Naive B cell (primary cell): Measurements from ENCODE around the gene CD68. TPM values are rescaled to one million over a fixed set of nuclear protein-coding genes. Genes with fewer than 3 reads are reported as not detected.

ENCODE experiments used
- ATAC-seq, 2 donors: fragments of 150-1000 bp; cut with Tn5 transposase; 2 replicates each; pipeline ENCODE4 v1.10.0; 2021; ENCODE audit warnings: low read depth in 2 of 2, mild to moderate bottlenecking in 2 of 2, moderate library complexity in 2 of 2
- DNase-seq: peaks from one replicate; pipeline ENCODE4 v3.0.0; 2022
- H3K27ac Mint-ChIP-seq, 6 donors: one replicate each; pipeline ENCODE4 v1.8.0; 2020 to 2022; ENCODE audit warnings: mild to moderate bottlenecking in 6 of 6, mixed read lengths in 6 of 6, moderate library complexity in 5 of 6, inconsistent platforms in 2 of 6
- H3K27me3 Mint-ChIP-seq, 3 donors: one replicate each; pipeline ENCODE4 v1.8.0; 2021 to 2022; ENCODE audit warnings: mixed read lengths in 3 of 3, mild to moderate bottlenecking in 1 of 3
- H3K36me3 Mint-ChIP-seq, 2 donors: one replicate each; pipeline ENCODE4 v1.8.0; 2020 to 2022; ENCODE audit warnings: mixed read lengths in 2 of 2, inconsistent platforms in 1 of 2, mild to moderate bottlenecking in 1 of 2
- H3K4me1 Mint-ChIP-seq, 3 donors: one replicate each; pipeline ENCODE4 v1.8.0; 2020 to 2022; ENCODE audit warnings: mixed read lengths in 3 of 3, inconsistent platforms in 1 of 3, mild to moderate bottlenecking in 1 of 3, moderate library complexity in 1 of 3
- H3K4me3 Mint-ChIP-seq, 8 donors: one replicate each; pipeline ENCODE4 v1.8.0; 2020 to 2022; ENCODE audit warnings: mild to moderate bottlenecking in 8 of 8, mixed read lengths in 8 of 8, moderate library complexity in 8 of 8, inconsistent platforms in 2 of 8
- H3K9me3 Mint-ChIP-seq, 7 donors: one replicate each; pipeline ENCODE4 v1.8.0; 2020 to 2022; ENCODE audit warnings: mixed read lengths in 7 of 7, mild to moderate bottlenecking in 5 of 7, inconsistent platforms in 2 of 7, moderate library complexity in 1 of 7
- polyA plus RNA-seq, 6 donors: library from polyadenylated mRNA; unstranded; fragments of 300-500 nt; fragmentation: Illumina TruSeq; gene quantifications; one replicate each; pipeline ENCODE4 v1.2.3, GENCODE V29; 2021; ENCODE audit warnings: low read depth in 6 of 6

Gene CD68
- polyA plus RNA-seq, 6 donors from 2014 or later: 3.3 to 7.4 (median 6.8) TPM

DNA sequence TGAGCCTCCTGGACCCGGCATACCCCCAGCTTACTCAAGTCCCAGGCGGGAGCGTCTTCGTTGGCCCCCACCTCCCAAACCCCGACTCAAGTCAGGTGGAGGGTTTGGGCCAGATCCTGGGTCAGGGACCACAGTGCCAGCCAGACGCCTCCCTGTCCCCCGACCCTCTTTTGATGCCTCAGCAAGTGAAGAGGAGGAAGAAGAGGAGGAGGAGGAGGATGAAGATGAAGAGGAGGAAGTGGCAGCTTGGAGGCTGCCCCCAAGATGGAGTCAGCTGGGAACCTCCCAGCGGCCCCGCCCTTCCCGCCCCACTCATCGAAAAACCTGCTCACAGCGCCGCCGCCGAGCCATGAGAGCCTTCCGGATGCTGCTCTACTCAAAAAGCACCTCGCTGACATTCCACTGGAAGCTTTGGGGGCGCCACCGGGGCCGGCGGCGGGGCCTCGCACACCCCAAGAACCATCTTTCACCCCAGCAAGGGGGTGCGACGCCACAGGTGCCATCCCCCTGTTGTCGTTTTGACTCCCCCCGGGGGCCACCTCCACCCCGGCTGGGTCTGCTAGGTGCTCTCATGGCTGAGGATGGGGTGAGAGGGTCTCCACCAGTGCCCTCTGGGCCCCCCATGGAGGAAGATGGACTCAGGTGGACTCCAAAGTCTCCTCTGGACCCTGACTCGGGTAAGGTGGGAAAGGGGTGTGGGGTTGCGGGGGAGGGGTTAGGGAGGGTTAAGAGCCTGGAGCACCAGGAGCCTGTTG, 16.1 kb upstream of the CD68 start:
- peak overlapping the region in 3 of 6 donors; percentile 47 to 98 (median 59) for H3K27ac Mint-ChIP-seq
- peak overlapping the region; percentile 69 to 98 (median 90) for H3K4me3 Mint-ChIP-seq
- H3K27me3 Mint-ChIP-seq: no peaks in the 10 kb centered on the region
- H3K9me3 Mint-ChIP-seq: no peaks in the 10 kb centered on the region
- peaks cover 5 to 8% of the 10 kb centered on the region in 2 donors for H3K36me3 Mint-ChIP-seq
- H3K4me1 Mint-ChIP-seq: peaks cover 44 to 49% (median 49%) of the 10 kb centered on the region in 3 donors
- DNase-seq (no peak), ATAC-seq (no peak)

DNA sequence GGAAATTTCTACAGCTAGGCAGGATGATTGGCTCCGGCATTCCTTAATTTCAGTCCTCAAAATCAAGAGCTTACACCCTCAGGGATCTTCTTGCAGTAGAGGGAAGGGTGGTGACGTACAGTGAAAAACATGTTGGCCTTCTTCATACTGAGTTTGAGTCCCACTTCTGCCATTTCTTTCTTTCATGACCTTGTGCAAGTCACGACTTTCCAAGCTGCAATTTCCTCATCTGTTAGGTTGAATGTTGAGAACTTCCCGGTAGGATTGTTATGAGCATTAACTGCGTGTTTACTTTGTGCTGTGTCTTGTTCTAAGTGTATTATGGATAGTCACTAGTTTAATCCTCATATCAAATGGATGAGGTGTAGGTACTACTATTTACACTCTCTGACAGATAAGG, 9.9 kb upstream of the CD68 start:
- Mint-ChIP-seq H3K27me3 (no peaks in the 10 kb centered on the region), H3K9me3 (peaks cover 0 to 1% (median 0%) of the 10 kb centered on the region in 7 donors), H3K4me3 (peak overlapping the region in 1 of 8 donors; percentile 39), H3K36me3 (peaks cover 5 to 22% of the 10 kb centered on the region in 2 donors), H3K4me1 (peaks cover 24 to 35% (median 27%) of the 10 kb centered on the region in 3 donors), H3K27ac (no peak overlapping the region)
- no peak for ATAC-seq
- no peak for DNase-seq

DNA sequence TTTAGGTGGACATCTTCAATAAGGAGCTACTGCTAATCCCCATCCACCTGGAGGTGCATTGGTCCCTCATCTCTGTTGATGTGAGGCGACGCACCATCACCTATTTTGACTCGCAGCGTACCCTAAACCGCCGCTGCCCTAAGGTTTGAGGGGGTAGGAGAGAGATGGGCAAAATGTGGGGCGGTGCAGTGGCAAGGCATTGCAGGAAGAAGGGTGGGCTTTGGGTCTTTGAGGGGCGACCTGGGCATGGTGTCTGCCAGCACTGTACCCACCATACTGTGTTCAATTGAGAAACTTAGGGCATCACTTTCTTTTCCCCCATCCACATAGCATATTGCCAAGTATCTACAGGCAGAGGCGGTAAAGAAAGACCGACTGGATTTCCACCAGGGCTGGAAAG, 9.1 kb upstream of the CD68 start:
- DNase-seq: no peak
- Mint-ChIP-seq H3K9me3 (peaks cover 0 to 1% (median 0%) of the 10 kb centered on the region in 7 donors), H3K4me3 (peak overlapping the region in 3 of 8 donors; percentile 21 to 97 (median 69)), H3K27ac (peak overlapping the region in 3 of 6 donors; percentile 93 to 99 (median 94)), H3K36me3 (peaks cover 5 to 22% of the 10 kb centered on the region in 2 donors), H3K4me1 (peaks cover 25 to 35% (median 35%) of the 10 kb centered on the region in 3 donors), H3K27me3 (no peaks in the 10 kb centered on the region)
- ATAC-seq: no peak

DNA sequence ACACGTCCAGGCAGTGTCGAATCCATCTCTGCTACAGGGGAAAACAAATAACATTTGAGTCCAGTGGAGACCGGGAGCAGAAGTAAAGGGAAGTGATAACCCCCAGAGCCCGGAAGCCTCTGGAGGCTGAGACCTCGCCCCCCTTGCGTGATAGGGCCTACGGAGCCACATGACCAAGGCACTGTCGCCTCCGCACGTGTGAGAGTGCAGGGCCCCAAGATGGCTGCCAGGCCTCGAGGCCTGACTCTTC, 7.2 kb upstream of the CD68 start:
- Mint-ChIP-seq H3K4me3 (peak overlapping the region; percentile 95 to 100 (median 98)), H3K27me3 (no peaks in the 10 kb centered on the region), H3K4me1 (peaks cover 28 to 49% (median 35%) of the 10 kb centered on the region in 3 donors), H3K36me3 (peaks cover 14 to 21% of the 10 kb centered on the region in 2 donors), H3K27ac (peak overlapping the region; percentile 99 to 100 (median 99)), H3K9me3 (peaks cover 0 to 1% (median 0%) of the 10 kb centered on the region in 7 donors)
- ATAC-seq (peak; percentile 82), DNase-seq (no peak)

DNA sequence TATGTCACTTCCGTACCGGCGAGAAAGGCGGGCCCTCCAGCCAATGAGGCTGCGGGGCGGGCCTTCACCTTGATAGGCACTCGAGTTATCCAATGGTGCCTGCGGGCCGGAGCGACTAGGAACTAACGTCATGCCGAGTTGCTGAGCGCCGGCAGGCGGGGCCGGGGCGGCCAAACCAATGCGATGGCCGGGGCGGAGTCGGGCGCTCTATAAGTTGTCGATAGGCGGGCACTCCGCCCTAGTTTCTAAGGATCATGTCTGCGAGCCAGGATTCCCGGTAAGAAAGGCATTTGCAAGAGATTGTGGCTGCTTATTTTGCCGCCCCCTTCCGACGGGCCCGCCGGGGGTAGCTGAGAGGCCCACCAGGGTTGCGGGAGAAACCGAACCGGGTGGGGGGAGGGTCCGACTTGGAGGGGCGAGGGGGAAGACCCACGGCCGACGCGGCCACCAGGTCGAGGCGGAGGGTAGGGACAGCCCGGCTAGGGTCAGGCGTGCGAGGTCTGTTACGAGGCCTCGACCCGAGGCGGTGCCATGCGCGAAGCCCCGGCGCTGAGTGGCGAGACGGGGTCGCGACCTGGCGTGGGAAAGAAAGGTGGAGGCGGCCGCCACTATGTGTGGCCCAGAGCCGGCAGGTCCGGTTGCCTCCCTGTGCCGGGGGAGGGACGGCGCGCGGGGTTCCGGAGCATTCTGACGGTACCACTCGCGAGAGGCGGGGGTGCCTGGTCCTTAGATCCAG, 6.7 kb upstream of the CD68 start:
- peak overlapping the region; percentile 95 to 100 (median 98) for H3K4me3 Mint-ChIP-seq
- H3K9me3 Mint-ChIP-seq: peaks cover 0 to 1% (median 0%) of the 10 kb centered on the region in 7 donors
- H3K27ac Mint-ChIP-seq: peak overlapping the region; percentile 99 to 100 (median 99)
- H3K27me3 Mint-ChIP-seq: no peaks in the 10 kb centered on the region
- DNase-seq: peak; percentile 100
- H3K36me3 Mint-ChIP-seq: peaks cover 15 to 16% of the 10 kb centered on the region in 2 donors
- H3K4me1 Mint-ChIP-seq: peaks cover 24 to 49% (median 35%) of the 10 kb centered on the region in 3 donors
- ATAC-seq: peak in 1 of 2 donors; percentile 1

DNA sequence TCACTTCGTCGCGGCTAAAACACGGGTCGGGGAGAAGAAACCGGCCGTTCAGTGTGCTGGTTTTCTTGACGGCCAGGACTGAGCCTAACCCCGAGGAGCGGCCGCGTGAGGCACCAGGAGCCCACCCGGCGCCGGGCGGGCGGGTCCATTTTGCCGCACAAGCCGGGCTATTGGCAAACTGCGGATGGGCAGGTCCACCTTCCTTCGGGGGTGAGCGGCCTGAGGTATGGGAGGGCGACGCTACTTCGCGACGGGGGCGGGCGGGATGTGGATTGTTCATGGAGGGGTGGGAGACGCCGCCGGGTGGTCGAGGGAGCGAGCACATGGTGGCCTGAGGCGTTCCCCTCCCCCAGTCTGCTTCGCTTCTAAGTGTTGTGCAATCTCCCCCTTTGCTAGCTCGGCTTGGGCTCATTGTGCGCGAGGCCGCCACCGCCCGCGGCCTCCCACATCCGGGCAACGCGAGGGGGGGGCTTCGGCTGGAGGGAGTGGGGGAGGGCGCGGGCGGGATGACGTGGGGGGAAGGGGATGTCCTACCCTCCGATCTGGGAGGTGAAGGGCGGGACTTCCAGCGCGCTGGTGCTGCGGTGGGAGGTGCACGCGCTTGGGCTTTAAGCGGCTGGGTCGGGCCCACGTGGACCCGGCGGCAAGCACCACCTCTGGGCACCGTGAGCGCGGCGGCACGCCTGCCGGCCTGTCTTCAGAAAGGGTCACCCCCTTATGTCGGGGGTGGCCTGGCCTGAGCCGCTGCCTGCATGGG, 5.9 kb upstream of the CD68 start:
- DNase-seq (peak; percentile 88), ATAC-seq (peak; percentile 44 to 47)
- H3K9me3 Mint-ChIP-seq: peaks cover 0 to 1% (median 0%) of the 10 kb centered on the region in 7 donors
- peak overlapping the region; percentile 95 to 100 (median 98) for H3K4me3 Mint-ChIP-seq
- peak overlapping the region; percentile 99 to 100 (median 99) for H3K27ac Mint-ChIP-seq
- H3K36me3 Mint-ChIP-seq: peaks cover 15 to 17% of the 10 kb centered on the region in 2 donors
- H3K27me3 Mint-ChIP-seq: no peaks in the 10 kb centered on the region
- peaks cover 24 to 56% (median 41%) of the 10 kb centered on the region in 3 donors for H3K4me1 Mint-ChIP-seq

DNA sequence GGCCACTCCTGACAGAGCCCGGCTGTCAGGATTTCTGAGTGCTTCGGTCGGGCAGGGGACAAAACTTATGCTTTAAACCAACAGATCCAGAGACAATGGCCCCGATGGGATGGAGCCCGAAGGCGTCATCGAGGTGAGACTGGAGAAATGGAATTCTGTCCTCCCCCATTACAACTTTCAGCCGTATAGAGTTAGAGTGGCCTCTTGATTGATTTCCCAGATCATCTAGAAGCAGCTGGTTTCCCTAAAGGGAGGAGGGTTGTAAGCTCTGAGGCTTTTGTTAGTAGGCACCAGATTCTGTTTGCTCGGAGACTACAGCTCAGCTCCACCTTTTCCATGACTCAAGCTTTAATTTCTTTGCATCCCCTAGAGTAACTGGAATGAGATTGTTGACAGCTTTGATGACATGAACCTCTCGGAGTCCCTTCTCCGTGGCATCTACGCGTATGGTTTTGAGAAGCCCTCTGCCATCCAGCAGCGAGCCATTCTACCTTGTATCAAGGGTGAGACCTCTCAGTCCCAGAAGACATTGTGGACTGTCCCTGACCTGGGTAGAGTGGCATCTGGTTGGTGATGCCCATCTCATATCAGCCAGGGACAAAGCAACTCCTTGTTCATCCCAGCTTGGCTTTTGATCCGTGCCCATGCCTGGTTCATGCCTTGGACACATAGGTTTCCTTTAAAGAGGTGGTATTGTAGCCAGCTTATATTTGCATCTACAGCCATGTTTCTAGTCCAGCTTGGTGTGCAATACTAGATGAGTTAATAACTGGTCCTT, 5.1 kb upstream of the CD68 start:
- H3K27ac Mint-ChIP-seq: peak overlapping the region; percentile 70 to 100 (median 99)
- DNase-seq (no peak), ATAC-seq (no peak)
- peak overlapping the region; percentile 95 to 100 (median 98) for H3K4me3 Mint-ChIP-seq
- H3K9me3 Mint-ChIP-seq: peaks cover 0 to 1% (median 0%) of the 10 kb centered on the region in 7 donors
- peaks cover 32 to 64% (median 50%) of the 10 kb centered on the region in 3 donors for H3K4me1 Mint-ChIP-seq
- peaks cover 15 to 17% of the 10 kb centered on the region in 2 donors for H3K36me3 Mint-ChIP-seq
- H3K27me3 Mint-ChIP-seq: no peaks in the 10 kb centered on the region

DNA sequence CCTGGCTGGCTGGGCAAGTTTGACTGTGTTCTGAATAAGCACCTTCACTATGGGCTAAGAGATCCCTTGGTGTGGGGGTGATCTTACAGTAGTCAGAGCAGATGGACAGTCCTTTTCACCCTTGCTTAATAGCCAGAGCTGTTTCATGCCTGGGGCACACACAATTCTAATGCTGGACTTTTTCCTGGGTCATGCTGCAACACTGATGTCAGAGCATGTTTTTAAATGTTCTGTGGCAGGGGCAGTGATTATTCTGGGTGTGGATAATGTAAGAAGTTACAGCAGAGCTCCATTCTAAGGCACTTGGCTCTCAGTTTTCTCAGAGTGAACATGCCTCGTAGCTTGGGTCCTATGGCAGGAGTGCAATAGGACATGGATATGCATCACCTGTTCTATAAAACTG, 4.0 kb upstream of the CD68 start:
- Mint-ChIP-seq H3K27ac (peak overlapping the region in 4 of 6 donors; percentile 56 to 99 (median 82)), H3K36me3 (peaks cover 9 to 17% of the 10 kb centered on the region in 2 donors), H3K27me3 (no peaks in the 10 kb centered on the region), H3K4me3 (peak overlapping the region in 5 of 8 donors; percentile 9 to 99 (median 56)), H3K9me3 (peaks cover 0 to 1% (median 0%) of the 10 kb centered on the region in 7 donors), H3K4me1 (peaks cover 43 to 74% (median 61%) of the 10 kb centered on the region in 3 donors)
- DNase-seq: no peak
- ATAC-seq: no peak

DNA sequence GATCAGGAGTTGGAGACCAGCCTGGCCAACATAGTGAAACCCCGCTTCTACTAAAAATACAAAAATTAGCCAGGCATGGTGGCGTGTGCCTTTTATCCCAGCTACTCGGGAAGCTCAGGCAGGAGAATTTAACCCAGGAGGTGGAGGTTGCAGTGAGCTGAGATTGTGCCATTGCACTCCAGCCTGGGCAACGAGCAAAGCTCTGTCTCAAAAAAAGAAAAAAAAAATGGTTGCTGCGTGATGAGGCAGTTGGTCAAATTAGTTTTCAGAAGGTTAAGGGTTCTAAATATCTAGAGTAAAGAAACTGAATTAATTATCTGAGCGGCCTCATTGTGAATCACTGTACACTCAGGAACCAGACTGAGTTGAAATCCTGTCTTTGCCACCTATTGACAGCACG, 3.5 kb upstream of the CD68 start:
- Mint-ChIP-seq H3K4me3 (peak overlapping the region in 3 of 8 donors; percentile 9 to 97 (median 35)), H3K9me3 (peaks cover 0 to 1% (median 0%) of the 10 kb centered on the region in 7 donors), H3K27me3 (no peaks in the 10 kb centered on the region), H3K27ac (peak overlapping the region in 4 of 6 donors; percentile 39 to 60 (median 57)), H3K36me3 (peaks cover 7 to 17% of the 10 kb centered on the region in 2 donors), H3K4me1 (peaks cover 45 to 79% (median 65%) of the 10 kb centered on the region in 3 donors)
- DNase-seq (no peak), ATAC-seq (no peak)

DNA sequence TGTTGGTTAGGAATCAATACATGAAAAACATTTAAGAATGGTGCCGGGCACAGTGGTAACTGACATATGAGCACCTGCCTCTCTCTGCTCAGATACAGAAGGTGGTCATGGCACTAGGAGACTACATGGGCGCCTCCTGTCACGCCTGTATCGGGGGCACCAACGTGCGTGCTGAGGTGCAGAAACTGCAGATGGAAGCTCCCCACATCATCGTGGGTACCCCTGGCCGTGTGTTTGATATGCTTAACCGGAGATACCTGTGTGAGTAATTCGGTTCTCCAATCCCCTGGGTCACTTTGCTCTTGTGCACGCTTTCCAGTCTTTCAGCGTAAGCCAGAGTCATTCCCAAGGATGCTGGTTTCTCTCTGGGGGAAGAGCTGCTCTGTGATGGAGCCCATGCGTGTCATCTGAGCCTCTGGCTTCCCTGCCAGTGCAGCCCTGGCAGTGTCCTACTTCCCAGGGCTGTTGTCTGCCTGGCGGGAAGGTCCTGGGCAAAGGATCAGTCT, 3.0 kb upstream of the CD68 start:
- ATAC-seq (no peak), DNase-seq (no peak)
- H3K4me1 Mint-ChIP-seq: peaks cover 47 to 80% (median 65%) of the 10 kb centered on the region in 3 donors
- H3K9me3 Mint-ChIP-seq: peaks cover 0 to 1% (median 0%) of the 10 kb centered on the region in 7 donors
- H3K27ac Mint-ChIP-seq: peak overlapping the region in 3 of 6 donors; percentile 57 to 92 (median 57)
- H3K27me3 Mint-ChIP-seq: no peaks in the 10 kb centered on the region
- peak overlapping the region in 3 of 8 donors; percentile 34 to 97 (median 72) for H3K4me3 Mint-ChIP-seq
- peaks cover 7 to 17% of the 10 kb centered on the region in 2 donors for H3K36me3 Mint-ChIP-seq

DNA sequence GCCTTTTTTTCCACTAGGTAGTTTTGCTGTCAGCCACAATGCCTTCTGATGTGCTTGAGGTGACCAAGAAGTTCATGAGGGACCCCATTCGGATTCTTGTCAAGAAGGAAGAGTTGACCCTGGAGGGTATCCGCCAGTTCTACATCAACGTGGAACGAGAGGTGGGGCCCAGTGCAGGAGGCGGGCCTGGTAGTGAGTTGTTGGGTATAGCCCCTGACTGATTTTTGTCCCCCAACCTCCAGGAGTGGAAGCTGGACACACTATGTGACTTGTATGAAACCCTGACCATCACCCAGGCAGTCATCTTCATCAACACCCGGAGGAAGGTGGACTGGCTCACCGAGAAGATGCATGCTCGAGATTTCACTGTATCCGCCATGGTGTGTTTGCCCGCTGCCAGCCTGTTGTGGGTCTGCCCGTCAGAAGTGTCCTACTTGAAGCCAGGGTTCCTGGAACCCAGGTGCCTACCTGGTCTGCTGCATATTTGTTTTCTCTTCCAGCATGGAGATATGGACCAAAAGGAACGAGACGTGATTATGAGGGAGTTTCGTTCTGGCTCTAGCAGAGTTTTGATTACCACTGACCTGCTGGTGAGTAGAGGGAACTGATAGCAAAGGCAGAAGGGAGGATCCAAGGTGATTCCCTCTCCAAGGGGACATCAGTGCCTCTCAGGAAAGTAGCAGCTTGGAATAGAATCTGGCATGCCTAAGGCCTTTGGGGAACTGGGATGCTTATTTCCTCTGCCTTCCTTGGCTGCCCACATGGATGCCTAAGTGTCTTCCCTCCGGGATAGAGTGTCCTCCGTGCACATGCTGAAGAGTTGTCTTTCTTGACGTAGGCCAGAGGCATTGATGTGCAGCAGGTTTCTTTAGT, 1.9 kb upstream of the CD68 start:
- H3K27me3 Mint-ChIP-seq: no peaks in the 10 kb centered on the region
- H3K36me3 Mint-ChIP-seq: peaks cover 5 to 17% of the 10 kb centered on the region in 2 donors
- DNase-seq (no peak), ATAC-seq (no peak)
- peak overlapping the region in 4 of 6 donors; percentile 69 to 92 (median 80) for H3K27ac Mint-ChIP-seq
- H3K4me3 Mint-ChIP-seq: peak overlapping the region in 3 of 8 donors; percentile 19 to 97 (median 61)
- peaks cover 45 to 82% (median 64%) of the 10 kb centered on the region in 3 donors for H3K4me1 Mint-ChIP-seq
- H3K9me3 Mint-ChIP-seq: peaks cover 0 to 1% (median 0%) of the 10 kb centered on the region in 7 donors
